LNCAP (cell line): ENCODE data around the gene ADGRG6.

Source experiments
- CTCF ChIP-seq: fragments of 450-650 bp; IDR thresholded peaks from 2 replicates; pipeline ENCODE4 v1.5.1; 2017; ENCODE audit warnings: mild to moderate bottlenecking

The ADGRG6 gene

DNA sequence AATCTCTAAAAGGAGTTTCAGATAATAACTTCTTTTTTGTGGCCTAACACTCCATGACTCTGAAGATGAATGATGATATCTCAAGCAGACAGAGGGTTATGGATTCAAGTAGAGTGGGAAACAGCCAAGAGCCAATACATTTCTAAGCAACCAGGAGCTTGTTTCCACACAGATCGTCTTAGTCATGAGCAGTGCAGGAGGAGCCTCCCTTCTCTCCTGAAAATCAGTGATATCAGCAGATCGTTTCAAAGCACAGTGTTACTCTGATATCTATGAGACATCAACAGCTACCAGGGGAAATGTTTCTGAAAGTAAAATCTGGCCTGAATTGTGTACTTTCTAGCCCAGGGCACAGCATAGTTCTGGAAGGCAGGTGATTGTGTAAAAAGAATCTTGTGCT is 11.5 kb downstream of the ADGRG6 start:
- TF ChIP-seq CTCF: no peak

DNA sequence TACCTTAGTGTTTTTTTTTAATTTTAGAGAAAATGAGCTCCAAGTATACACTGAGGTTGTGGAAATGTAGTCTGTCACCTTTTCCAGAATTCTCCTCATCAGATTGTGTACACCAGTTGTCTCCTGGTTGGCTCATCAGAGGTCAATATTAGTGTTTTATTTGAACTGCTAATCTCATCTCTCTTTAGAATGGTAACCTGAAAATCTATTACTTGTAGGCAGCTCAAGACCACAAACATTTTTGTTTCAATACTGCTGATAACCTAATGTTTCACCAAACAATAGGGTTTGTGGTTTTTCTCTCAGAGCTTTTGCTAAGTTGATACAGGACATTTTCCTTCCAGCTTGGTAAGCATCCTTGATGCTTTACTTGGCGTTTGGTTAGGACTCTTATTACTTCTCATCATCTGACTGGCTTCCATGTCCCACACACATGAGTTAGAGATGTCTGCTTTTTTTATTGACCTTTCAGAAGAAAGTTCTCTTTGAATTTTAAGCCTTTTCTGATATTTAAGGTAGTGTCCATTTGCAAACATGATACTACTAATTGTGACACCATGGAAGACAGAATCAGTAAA is 15.1 kb downstream of the ADGRG6 start:
- TF ChIP-seq CTCF: no peak

- no peak for TF ChIP-seq CTCF
Observed at GRCh38 chr6:142318714-142319113, 16.9 kb downstream of the ADGRG6 start.

- TF ChIP-seq CTCF: no peak
Observed at GRCh38 chr6:142320366-142320765, 18.6 kb downstream of the ADGRG6 start.

GRCh38 chr6:142321451-142321850 is 19.6 kb downstream of the ADGRG6 start:
- TF ChIP-seq CTCF: no peak

GRCh38 chr6:142322066-142322465 is 20.3 kb downstream of the ADGRG6 start:
- no peak for TF ChIP-seq CTCF

GRCh38 chr6:142322504-142323198 is 20.8 kb downstream of the ADGRG6 start:
- TF ChIP-seq CTCF: no peak
